ENCODE measurements around the gene PAWR. TPM values are rescaled to one million over a fixed set of nuclear protein-coding genes. Genes with fewer than 3 reads are reported as not detected.

Gene PAWR
- total and polyA plus RNA-seq, 9 donors, result 26.4 to 125 (median 72.8) TPM

DNA sequence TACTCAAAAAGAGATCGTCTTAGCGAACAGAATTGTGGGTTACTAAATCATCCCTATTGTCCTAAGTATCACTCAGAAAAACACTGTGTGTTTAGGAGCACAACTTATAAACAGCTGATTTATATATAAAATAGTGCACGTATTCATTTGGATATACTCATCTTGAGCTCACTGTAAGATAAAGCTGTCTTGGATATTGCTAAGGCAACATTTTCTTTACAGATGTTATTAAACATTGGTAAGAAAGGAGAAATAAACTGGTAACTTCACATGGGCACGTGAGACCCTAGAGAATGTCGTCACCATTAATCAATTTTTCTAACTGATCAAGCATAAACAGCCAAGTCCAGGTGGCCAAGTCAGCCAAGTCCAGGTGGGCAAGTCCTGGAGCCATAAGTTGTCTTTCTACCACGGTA is 1.7 kb downstream of the PAWR start:
- TF ChIP-seq POLR2A (IDR thresholded peaks at IDR 0.05), result no peak
- TF ChIP-seq, protein P1, sequence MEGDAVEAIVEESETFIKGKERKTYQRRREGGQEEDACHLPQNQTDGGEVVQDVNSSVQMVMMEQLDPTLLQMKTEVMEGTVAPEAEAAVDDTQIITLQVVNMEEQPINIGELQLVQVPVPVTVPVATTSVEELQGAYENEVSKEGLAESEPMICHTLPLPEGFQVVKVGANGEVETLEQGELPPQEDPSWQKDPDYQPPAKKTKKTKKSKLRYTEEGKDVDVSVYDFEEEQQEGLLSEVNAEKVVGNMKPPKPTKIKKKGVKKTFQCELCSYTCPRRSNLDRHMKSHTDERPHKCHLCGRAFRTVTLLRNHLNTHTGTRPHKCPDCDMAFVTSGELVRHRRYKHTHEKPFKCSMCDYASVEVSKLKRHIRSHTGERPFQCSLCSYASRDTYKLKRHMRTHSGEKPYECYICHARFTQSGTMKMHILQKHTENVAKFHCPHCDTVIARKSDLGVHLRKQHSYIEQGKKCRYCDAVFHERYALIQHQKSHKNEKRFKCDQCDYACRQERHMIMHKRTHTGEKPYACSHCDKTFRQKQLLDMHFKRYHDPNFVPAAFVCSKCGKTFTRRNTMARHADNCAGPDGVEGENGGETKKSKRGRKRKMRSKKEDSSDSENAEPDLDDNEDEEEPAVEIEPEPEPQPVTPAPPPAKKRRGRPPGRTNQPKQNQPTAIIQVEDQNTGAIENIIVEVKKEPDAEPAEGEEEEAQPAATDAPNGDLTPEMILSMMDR (IDR thresholded peaks at IDR 0.05), result no peak
- TF ChIP-seq EP300 (IDR thresholded peaks at IDR 0.05), result no peak
- Histone ChIP-seq H3K27me3 (no peaks in the 10 kb centered on the region), H3K9me3 (no peaks in the 10 kb centered on the region), H3K4me3 (peak overlapping the region; percentile 65), H3K27ac (peak overlapping the region; percentile 92 to 98), H3K4me1 (ENCODE audit: insufficient read depth) (no peaks in the 10 kb centered on the region), H3K36me3 (no peaks in the 10 kb centered on the region)
- WGBS, 3 donors, result 0 to 2% (median 0%) methylated on average over 6 of the region's 6 CpGs
- intact Hi-C loops (cut with DNase I), result loop anchor here in 2 of 4 donors (5.0 kb wide), 2 partner anchors 127 to 132 kb away; no protein-coding TSS in a partner anchor
- DNase-seq, result no peak

DNA sequence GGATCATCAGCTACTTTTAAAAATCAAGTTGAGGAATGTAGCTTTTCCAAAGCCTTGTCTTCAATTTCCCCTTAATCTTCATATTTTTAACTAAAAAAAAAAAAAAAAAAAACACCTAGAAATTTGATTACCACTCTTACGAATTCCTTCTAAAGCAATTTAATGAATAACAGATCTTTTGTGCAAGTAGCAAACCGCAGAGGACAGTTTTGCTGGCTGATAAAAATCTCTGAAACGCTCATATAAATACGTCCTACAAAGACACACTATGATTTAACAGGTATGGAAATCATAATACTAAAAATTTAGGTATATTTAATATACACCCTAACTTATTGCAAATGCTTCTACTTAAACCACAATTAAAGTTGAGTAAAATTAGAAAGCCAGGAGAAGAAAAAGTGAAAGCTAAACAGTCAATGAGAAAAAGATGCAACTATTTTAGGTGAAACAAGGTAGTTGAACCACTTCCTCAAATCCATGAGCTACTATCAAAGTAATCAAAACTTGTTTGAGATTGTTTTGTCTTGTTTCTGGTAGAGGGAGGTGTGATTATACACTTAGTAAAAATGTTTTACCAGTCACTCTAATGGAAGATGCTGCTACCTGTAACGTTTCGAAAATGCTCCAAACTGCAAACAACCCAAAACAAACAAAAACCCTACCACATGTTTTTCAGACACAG is 2.2 kb downstream of the PAWR start:
- H3K27ac ChIP-seq, result peak overlapping the region in 1 of 2 donors; percentile 92
- no peaks in the 10 kb centered on the region for H3K27me3 ChIP-seq
- intact Hi-C loops (cut with DNase I), result loop anchor here in 2 of 4 donors (5.0 kb wide), 2 partner anchors 126 to 131 kb away; no protein-coding TSS in a partner anchor
- no peaks in the 10 kb centered on the region for H3K9me3 ChIP-seq
- no peak for DNase-seq
- no peaks in the 10 kb centered on the region for H3K36me3 ChIP-seq
- H3K4me1 ChIP-seq (ENCODE audit: insufficient read depth), result no peaks in the 10 kb centered on the region
- peak overlapping the region; percentile 65 for H3K4me3 ChIP-seq
- TF ChIP-seq EP300 (IDR thresholded peaks at IDR 0.05), result no peak
- 3 to 6% (median 4%) methylated on average over 6 of the region's 6 CpGs for WGBS, 3 donors

DNA sequence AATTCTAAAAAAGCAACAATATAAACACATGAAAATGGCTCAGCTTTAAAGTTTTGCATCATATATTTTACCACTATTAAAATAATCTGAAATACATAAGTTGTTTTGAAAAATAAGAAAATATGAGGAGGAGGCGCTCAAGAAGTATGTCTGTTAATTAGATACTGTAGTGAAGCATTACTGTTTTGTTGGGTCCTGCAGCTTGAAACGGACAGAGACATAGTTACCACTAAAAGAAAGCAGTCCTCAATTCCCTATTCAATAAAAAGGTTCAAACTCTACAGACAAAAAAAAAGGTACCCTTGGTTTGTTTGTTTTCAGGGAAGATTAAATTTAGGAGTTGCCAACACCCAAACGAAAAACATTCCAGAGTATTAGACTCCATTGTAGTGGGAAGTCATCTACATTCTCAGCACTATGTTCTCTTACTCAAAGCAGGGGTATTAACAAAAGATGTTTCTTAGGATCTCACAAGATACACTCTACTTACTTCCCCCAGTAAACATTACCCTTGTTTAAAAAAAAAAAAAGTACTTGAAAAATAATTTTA is 3.0 kb downstream of the PAWR start:
- H3K4me1 ChIP-seq (ENCODE audit: insufficient read depth), result no peaks in the 10 kb centered on the region

DNA sequence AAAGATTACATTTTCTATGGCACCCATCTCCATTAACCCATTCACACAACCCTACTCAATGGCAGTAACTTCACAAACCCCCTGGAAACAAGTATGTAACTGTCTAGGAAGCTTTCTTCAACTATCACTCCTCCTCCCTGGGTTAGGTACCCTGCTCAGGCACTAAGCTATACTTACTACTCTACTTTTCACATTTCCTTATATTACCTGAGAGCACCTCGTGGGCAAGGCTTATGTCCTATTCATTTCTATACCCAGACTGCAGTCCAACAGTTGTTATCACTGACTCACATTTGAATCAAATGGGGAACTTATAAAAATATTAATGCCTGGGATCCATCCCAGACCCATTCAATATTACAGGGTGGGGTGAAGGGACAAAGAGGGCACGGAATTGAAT is 4.6 kb downstream of the PAWR start:
- TF ChIP-seq, protein P1 (IDR thresholded peaks at IDR 0.05), result no peak
- TF ChIP-seq POLR2A (IDR thresholded peaks at IDR 0.05), result no peak
- no peak for TF ChIP-seq EP300 (IDR thresholded peaks at IDR 0.05)
- 42 to 52% (median 48%) methylated on average over 2 of the region's 2 CpGs for WGBS, 3 donors
- Histone ChIP-seq H3K27ac (peak overlapping the region in 1 of 2 donors; percentile 92), H3K4me1 (ENCODE audit: insufficient read depth) (peaks cover 2% of the 10 kb centered on the region), H3K4me3 (peak overlapping the region; percentile 65), H3K9me3 (no peaks in the 10 kb centered on the region), H3K27me3 (no peaks in the 10 kb centered on the region), H3K36me3 (no peaks in the 10 kb centered on the region)
- no peak for DNase-seq
- intact Hi-C loops (cut with DNase I), result loop anchor here in 2 of 4 donors (5.0 kb wide), 2 partner anchors 124 to 129 kb away; no protein-coding TSS in a partner anchor

More for the DNA sequence above, 3.0 kb downstream of the PAWR start:
- intact Hi-C loops (cut with DNase I), result loop anchor here in 2 of 4 donors (5.0 kb wide), 2 partner anchors 125 to 130 kb away; no protein-coding TSS in a partner anchor
- Histone ChIP-seq H3K27ac (peak overlapping the region in 1 of 2 donors; percentile 92), H3K4me3 (peak overlapping the region; percentile 65), H3K27me3 (no peaks in the 10 kb centered on the region), H3K36me3 (no peaks in the 10 kb centered on the region), H3K9me3 (no peaks in the 10 kb centered on the region)
- TF ChIP-seq EP300 (IDR thresholded peaks at IDR 0.05) (no peak), POLR2A (IDR thresholded peaks at IDR 0.05) (no peak)
- TF ChIP-seq, protein P1 (IDR thresholded peaks at IDR 0.05), result no peak
- no peak for DNase-seq
- WGBS, 3 donors, result 9 to 12% (median 10%) methylated on average over 3 of the region's 3 CpGs
